ENCODE measurements around the gene MEF2A. TPM values are rescaled to one million over a fixed set of nuclear protein-coding genes. Genes with fewer than 3 reads are reported as not detected.

The MEF2A gene
- total RNA-seq, 4 donors from 2014 or later = 71.9 to 126 (median 103) TPM

GRCh38 chr15:99709243-99709986 lies 143.6 kb downstream of the MEF2A start:
- WGBS, 2 donors = 82 to 85% methylated on average over 16 of the region's 16 CpGs
- DNase-seq (ENCODE audit: low spot score in 2 of 2) = no peak
- TF ChIP-seq POLR2A (IDR thresholded peaks at IDR 0.05) (no peak), CTCF (IDR thresholded peaks at IDR 0.05) (no peak)
- no peak overlapping the region for H3K4me3 ChIP-seq (ENCODE audit: low read depth, poor library complexity, severe bottlenecking)
- intact Hi-C loops (cut with DNase I; ENCODE audit: low total_unique reads) = loop anchor here (10.0 kb wide), 1 partner anchor 425 kb away; no protein-coding TSS in a partner anchor

- TF ChIP-seq POLR2A (IDR thresholded peaks at IDR 0.05) (no peak), CTCF (IDR thresholded peaks at IDR 0.05) (no peak)
- no peak overlapping the region for H3K4me3 ChIP-seq (ENCODE audit: low read depth, poor library complexity, severe bottlenecking)
- WGBS, 2 donors = 46 to 60% methylated on average over 5 of the region's 5 CpGs
- no peak for DNase-seq (ENCODE audit: low spot score in 2 of 2)
- intact Hi-C loops (cut with DNase I; ENCODE audit: low total_unique reads) = no loop called here
Observed at GRCh38 chr15:99711625-99712024, 145.8 kb downstream of the MEF2A start.

DNA sequence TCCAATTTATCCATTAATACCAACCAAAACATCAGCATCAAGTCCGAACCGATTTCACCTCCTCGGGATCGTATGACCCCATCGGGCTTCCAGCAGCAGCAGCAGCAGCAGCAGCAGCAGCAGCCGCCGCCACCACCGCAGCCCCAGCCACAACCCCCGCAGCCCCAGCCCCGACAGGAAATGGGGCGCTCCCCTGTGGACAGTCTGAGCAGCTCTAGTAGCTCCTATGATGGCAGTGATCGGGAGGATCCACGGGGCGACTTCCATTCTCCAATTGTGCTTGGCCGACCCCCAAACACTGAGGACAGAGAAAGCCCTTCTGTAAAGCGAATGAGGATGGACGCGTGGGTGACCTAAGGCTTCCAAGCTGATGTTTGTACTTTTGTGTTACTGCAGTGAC lies 146.6 kb downstream of the MEF2A start:
- H3K4me3 ChIP-seq (ENCODE audit: low read depth, poor library complexity, severe bottlenecking) = no peak overlapping the region
- DNase-seq (ENCODE audit: low spot score in 2 of 2) = no peak
- WGBS, 2 donors = 76 to 83% methylated on average over 18 of the region's 18 CpGs
- intact Hi-C loops (cut with DNase I; ENCODE audit: low total_unique reads) = no loop called here
- no peak for TF ChIP-seq CTCF (IDR thresholded peaks at IDR 0.05)
- TF ChIP-seq POLR2A (IDR thresholded peaks at IDR 0.05) = no peak

- 43 to 59% methylated on average over 10 of the region's 10 CpGs for whole genome bisulfite sequencing, 2 donors
- intact Hi-C loops (cut with DNase I; ENCODE audit: low total_unique reads) = no loop called here
- H3K4me3 ChIP-seq (ENCODE audit: low read depth, poor library complexity, severe bottlenecking) = no peak overlapping the region
- TF ChIP-seq POLR2A (IDR thresholded peaks at IDR 0.05) (no peak), CTCF (IDR thresholded peaks at IDR 0.05) (no peak)
- no peak for DNase-seq (ENCODE audit: low spot score in 2 of 2)
Observed at GRCh38 chr15:99716540-99717095, 150.8 kb downstream of the MEF2A start.

- WGBS, 2 donors = 20 to 57% methylated on average over 16 to 19 of the region's 19 CpGs
- TF ChIP-seq POLR2A (IDR thresholded peaks at IDR 0.05) (no peak), CTCF (IDR thresholded peaks at IDR 0.05) (no peak)
- no peak overlapping the region for H3K4me3 ChIP-seq (ENCODE audit: low read depth, poor library complexity, severe bottlenecking)
- DNase-seq (ENCODE audit: low spot score in 2 of 2) = no peak
- intact Hi-C loops (cut with DNase I; ENCODE audit: low total_unique reads) = no loop called here
Observed at GRCh38 chr15:99717161-99718009, 151.6 kb downstream of the MEF2A start.

Measured in lower leg skin (tissue), 4 donors.